PFSK-1 (cell line): ENCODE results near the gene MAFF. TPM values are rescaled to one million over a fixed set of nuclear protein-coding genes. Genes with fewer than 3 reads are reported as not detected.

Source experiments
- FOXP2 ChIP-seq: optimal IDR thresholded peaks from 2 replicates; pipeline ENCODE3; 2011; ENCODE audit warnings: borderline replicate concordance, control low read depth, inconsistent platforms; ENCODE audit not compliant: insufficient read depth; ENCODE audit errors: extremely low read length, extremely low read depth
- POLR2AphosphoS5 ChIP-seq: IDR thresholded peaks from 2 replicates; pipeline ENCODE4 v1.6.1; 2012; ENCODE audit warnings: low read depth, mild to moderate bottlenecking, control low read depth, low read length, moderate library complexity
- REST ChIP-seq, 2 experiments: IDR thresholded peaks; 2 replicates each; pipeline versions ENCODE4 v1.6.1 to v1.8.0; 2011 to 2012; ENCODE audit warnings: low read depth in 2 of 2, low read length in 2 of 2, control low read depth in 1 of 2, inconsistent platforms in 1 of 2, mild to moderate bottlenecking in 1 of 2, moderate library complexity in 1 of 2; ENCODE audit not compliant: insufficient read depth in 1 of 2
- SIN3A ChIP-seq: IDR thresholded peaks from 2 replicates; pipeline ENCODE4 v1.6.1; 2012; ENCODE audit warnings: mild to moderate bottlenecking, low read length, moderate library complexity, borderline replicate concordance; ENCODE audit not compliant: insufficient read depth
- TAF1 ChIP-seq: IDR thresholded peaks from 2 replicates; pipeline ENCODE4 v1.6.1; 2012; ENCODE audit warnings: low read length, control low read depth, borderline replicate concordance; ENCODE audit not compliant: insufficient read depth
- polyA plus RNA-seq: library from polyadenylated mRNA; unstranded; fragments of >200 nt; gene quantifications from one replicate; pipeline ENCODE4 v1.2.1, GENCODE V29; 2012; ENCODE audit warnings: low read depth, missing spikeins; ENCODE audit not compliant: insufficient read length

The MAFF gene
- polyA plus RNA-seq, result 145 TPM

GRCh38 chr22:38201711-38202436 is at the start of gene MAFF:
Gene MAFF, plus strand, starts transcription at chr22:38201994. Its CDS starts 11,860 bp downstream, at chr22:38213854.
- TF ChIP-seq FOXP2, result peak; percentile 68
- peak; percentile 86 for TF ChIP-seq POLR2AphosphoS5
- TF ChIP-seq SIN3A, result no peak

GRCh38 chr22:38153821-38154562 is 47.8 kb upstream of the MAFF start:
- no peak for TF ChIP-seq POLR2AphosphoS5
- no peak for TF ChIP-seq TAF1
- TF ChIP-seq SIN3A, result no peak
- TF ChIP-seq REST (IDR thresholded peaks at IDR 0.05; ENCODE audit: insufficient read depth in 1 of 2, low read depth in 2 of 2, low read length in 2 of 2), result no peak

GRCh38 chr22:38155703-38156102 is 46.1 kb upstream of the MAFF start:
- TF ChIP-seq FOXP2, result no peak
- no peak for TF ChIP-seq SIN3A
- no peak for TF ChIP-seq TAF1
- TF ChIP-seq POLR2AphosphoS5, result no peak
- TF ChIP-seq REST (IDR thresholded peaks at IDR 0.05; ENCODE audit: insufficient read depth in 1 of 2, low read depth in 2 of 2, low read length in 2 of 2), result no peak

GRCh38 chr22:38162881-38163843 is 38.6 kb upstream of the MAFF start:
- TF ChIP-seq REST (IDR thresholded peaks at IDR 0.05; ENCODE audit: insufficient read depth in 1 of 2, low read depth in 2 of 2, low read length in 2 of 2), result no peak

GRCh38 chr22:38163844-38164550 is 37.8 kb upstream of the MAFF start:
- no peak for TF ChIP-seq TAF1
- no peak for TF ChIP-seq SIN3A
- no peak for TF ChIP-seq REST (IDR thresholded peaks at IDR 0.05; ENCODE audit: insufficient read depth in 1 of 2, low read depth in 2 of 2, low read length in 2 of 2)
- no peak for TF ChIP-seq POLR2AphosphoS5
- TF ChIP-seq FOXP2, result no peak
